Progenitor cell of endocrine pancreas (in vitro differentiated cells): ENCODE data around the gene TTC9B. TPM values are rescaled to one million over a fixed set of nuclear protein-coding genes. Genes with fewer than 3 reads are reported as not detected.

Experiments used
- DNase-seq: peaks from one replicate; pipeline ENCODE4 v3.0.0; 2021; ENCODE audit warnings: low spot score; ENCODE audit not compliant: unreplicated experiment
- H3K27ac Mint-ChIP-seq: 2 replicates; pipeline ENCODE4 v1.8.0; 2021; ENCODE audit warnings: mild to moderate bottlenecking, moderate library complexity, mixed read lengths
- H3K27me3 Mint-ChIP-seq: 2 replicates; pipeline ENCODE4 v1.8.0; 2021; ENCODE audit warnings: mixed read lengths
- H3K36me3 Mint-ChIP-seq: 2 replicates; pipeline ENCODE4 v1.8.0; 2022; ENCODE audit warnings: mixed read lengths; ENCODE audit not compliant: insufficient read depth
- H3K4me1 Mint-ChIP-seq: 2 replicates; pipeline ENCODE4 v1.8.0; 2021; ENCODE audit warnings: low read depth, mixed read lengths
- H3K4me3 Mint-ChIP-seq: 2 replicates; pipeline ENCODE4 v1.8.0; 2021; ENCODE audit warnings: low read depth, mild to moderate bottlenecking, moderate library complexity, mixed read lengths
- H3K9me3 Mint-ChIP-seq: 2 replicates; pipeline ENCODE4 v1.8.0; 2021; ENCODE audit warnings: low read depth, mixed read lengths
- total RNA-seq: library from RNA; stranded (reverse); gene quantifications from 2 replicates; pipeline ENCODE4 v1.2.1, GENCODE V29; 2021
- TF ChIP-seq, protein P1 (sequence below): fragments of 200-600 bp; sonication (generic); IDR thresholded peaks from one replicate; pipeline ENCODE4 v1.5.0; 2021; ENCODE audit warnings: antibody characterized with exemption, mild to moderate bottlenecking; ENCODE audit not compliant: unreplicated experiment

TTC9B gene
- total RNA-seq, 1 donor from 2014 or later, result not detected

DNA sequence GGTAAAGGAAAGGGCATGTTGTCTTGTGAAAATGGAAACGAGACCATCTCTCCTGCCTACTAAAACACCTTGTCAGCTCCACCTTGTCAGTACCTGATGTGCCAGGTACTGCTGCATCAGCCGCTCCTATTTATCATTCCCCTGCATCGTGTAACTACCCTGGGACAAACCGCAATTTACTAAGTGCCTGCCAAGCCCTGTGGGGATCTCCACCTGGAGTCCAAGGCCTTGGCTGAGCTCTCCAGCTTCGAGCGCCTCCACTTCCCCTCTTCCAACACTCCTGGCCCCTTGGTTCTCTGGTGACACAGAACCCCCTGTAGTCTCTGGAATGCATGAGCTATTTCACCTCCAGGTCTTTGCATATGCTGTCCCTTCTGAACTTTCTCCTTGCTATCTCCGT, 34.2 kb upstream of the TTC9B start:
- Mint-ChIP-seq H3K27me3 (no peaks in the 10 kb centered on the region), H3K4me3 (no peak overlapping the region), H3K27ac (no peak overlapping the region), H3K9me3 (no peaks in the 10 kb centered on the region), H3K4me1 (peaks cover 21% of the 10 kb centered on the region), H3K36me3 (peaks cover 25% of the 10 kb centered on the region)
- TF ChIP-seq, protein P1, sequence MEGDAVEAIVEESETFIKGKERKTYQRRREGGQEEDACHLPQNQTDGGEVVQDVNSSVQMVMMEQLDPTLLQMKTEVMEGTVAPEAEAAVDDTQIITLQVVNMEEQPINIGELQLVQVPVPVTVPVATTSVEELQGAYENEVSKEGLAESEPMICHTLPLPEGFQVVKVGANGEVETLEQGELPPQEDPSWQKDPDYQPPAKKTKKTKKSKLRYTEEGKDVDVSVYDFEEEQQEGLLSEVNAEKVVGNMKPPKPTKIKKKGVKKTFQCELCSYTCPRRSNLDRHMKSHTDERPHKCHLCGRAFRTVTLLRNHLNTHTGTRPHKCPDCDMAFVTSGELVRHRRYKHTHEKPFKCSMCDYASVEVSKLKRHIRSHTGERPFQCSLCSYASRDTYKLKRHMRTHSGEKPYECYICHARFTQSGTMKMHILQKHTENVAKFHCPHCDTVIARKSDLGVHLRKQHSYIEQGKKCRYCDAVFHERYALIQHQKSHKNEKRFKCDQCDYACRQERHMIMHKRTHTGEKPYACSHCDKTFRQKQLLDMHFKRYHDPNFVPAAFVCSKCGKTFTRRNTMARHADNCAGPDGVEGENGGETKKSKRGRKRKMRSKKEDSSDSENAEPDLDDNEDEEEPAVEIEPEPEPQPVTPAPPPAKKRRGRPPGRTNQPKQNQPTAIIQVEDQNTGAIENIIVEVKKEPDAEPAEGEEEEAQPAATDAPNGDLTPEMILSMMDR, result no peak
- DNase-seq, result no peak

- no peak overlapping the region for H3K4me3 Mint-ChIP-seq
- no peaks in the 10 kb centered on the region for H3K27me3 Mint-ChIP-seq
- H3K36me3 Mint-ChIP-seq, result peaks cover 25% of the 10 kb centered on the region
- TF ChIP-seq, protein P1, result no peak
- no peak overlapping the region for H3K27ac Mint-ChIP-seq
- H3K9me3 Mint-ChIP-seq, result no peaks in the 10 kb centered on the region
- peaks cover 21% of the 10 kb centered on the region for H3K4me1 Mint-ChIP-seq
- no peak for DNase-seq
Measured at GRCh38 chr19:40251991-40252390, 33.8 kb upstream of the TTC9B start.

DNA sequence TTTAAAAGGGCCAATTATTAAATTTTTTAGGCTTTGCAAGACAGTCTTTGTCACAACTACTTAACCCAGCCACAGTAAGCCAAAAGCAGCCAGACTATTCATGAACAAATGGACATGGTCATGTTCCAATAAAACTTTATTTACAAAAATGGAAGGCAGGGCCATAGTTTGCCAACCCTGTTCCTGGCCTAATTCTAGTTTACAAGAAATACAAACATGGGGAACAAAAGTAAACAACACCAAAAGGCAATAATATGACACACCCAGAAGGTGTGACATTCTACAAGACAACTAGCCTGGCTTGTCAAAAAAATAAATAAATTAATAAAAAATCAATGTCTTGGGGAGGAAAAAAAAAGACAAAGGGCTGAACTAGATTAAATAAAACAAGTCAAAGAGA, 33.1 kb upstream of the TTC9B start:
- Mint-ChIP-seq H3K36me3 (peaks cover 25% of the 10 kb centered on the region), H3K9me3 (no peaks in the 10 kb centered on the region), H3K4me3 (no peak overlapping the region), H3K27ac (no peak overlapping the region), H3K27me3 (no peaks in the 10 kb centered on the region), H3K4me1 (peaks cover 21% of the 10 kb centered on the region)
- TF ChIP-seq, protein P1, result no peak
- DNase-seq, result no peak

GRCh38 chr19:40249781-40250180, 31.6 kb upstream of the TTC9B start:
- H3K4me3 Mint-ChIP-seq, result no peak overlapping the region
- peaks cover 11% of the 10 kb centered on the region for H3K4me1 Mint-ChIP-seq
- no peaks in the 10 kb centered on the region for H3K27me3 Mint-ChIP-seq
- no peaks in the 10 kb centered on the region for H3K9me3 Mint-ChIP-seq
- DNase-seq, result no peak
- peaks cover 13% of the 10 kb centered on the region for H3K36me3 Mint-ChIP-seq
- H3K27ac Mint-ChIP-seq, result no peak overlapping the region
- TF ChIP-seq, protein P1, result no peak

DNA sequence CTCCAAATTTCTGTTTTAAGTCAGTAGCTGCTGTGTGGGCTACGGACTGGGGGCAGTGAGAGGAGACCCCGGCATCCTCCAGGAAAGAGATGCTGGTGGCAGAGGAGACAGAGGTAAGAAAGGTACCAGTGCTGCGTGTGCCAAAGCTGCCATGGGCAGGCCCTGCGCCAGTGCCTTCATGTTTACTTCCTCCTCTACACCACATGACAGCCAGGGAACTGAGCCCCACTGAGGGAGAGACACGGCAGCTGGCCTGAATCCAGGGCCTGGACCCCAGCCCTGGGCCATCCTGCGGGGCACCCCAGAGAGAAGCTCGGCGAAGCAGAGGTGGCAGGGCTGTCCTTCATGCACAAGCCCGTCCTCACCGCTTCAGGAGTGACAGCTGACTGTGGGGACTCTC, 31.0 kb upstream of the TTC9B start:
- Mint-ChIP-seq H3K9me3 (no peaks in the 10 kb centered on the region), H3K27me3 (no peaks in the 10 kb centered on the region), H3K4me3 (no peak overlapping the region), H3K27ac (no peak overlapping the region), H3K4me1 (peaks cover 11% of the 10 kb centered on the region), H3K36me3 (peaks cover 12% of the 10 kb centered on the region)
- TF ChIP-seq, protein P1, result no peak
- DNase-seq, result no peak
